GM12865 (cell line): Measurements from ENCODE around the gene ABCC3.

Experiments used
- DNase-seq: peaks from one replicate; pipeline ENCODE4 v3.0.0; 2010; ENCODE audit warnings: low read depth
- H3K4me3 ChIP-seq: 2 replicates; pipeline ENCODE4 v1.5.1; 2011; ENCODE audit warnings: mild to moderate bottlenecking, low read depth, low read length, control low read depth
- CTCF ChIP-seq: IDR thresholded peaks from 2 replicates; pipeline ENCODE4 v1.5.1; 2011; ENCODE audit warnings: low read length, control low read depth, low read depth, inconsistent platforms; ENCODE audit not compliant: insufficient read depth; ENCODE audit errors: missing control alignments

The ABCC3 gene

GRCh38 chr17:50612281-50612680 is 22.4 kb upstream of the ABCC3 start:
- TF ChIP-seq CTCF: no peak
- DNase-seq: no peak
- no peak overlapping the region for H3K4me3 ChIP-seq

- no peak for DNase-seq
- TF ChIP-seq CTCF: no peak
- no peak overlapping the region for H3K4me3 ChIP-seq
Measured at GRCh38 chr17:50613007-50613992, 21.4 kb upstream of the ABCC3 start.

- no peak for TF ChIP-seq CTCF
- H3K4me3 ChIP-seq: no peak overlapping the region
- no peak for DNase-seq
Measured at GRCh38 chr17:50614471-50615051, 20.1 kb upstream of the ABCC3 start.

GRCh38 chr17:50615828-50616227 is 18.9 kb upstream of the ABCC3 start:
- no peak for DNase-seq
- no peak overlapping the region for H3K4me3 ChIP-seq
- no peak for TF ChIP-seq CTCF

- no peak for DNase-seq
- no peak overlapping the region for H3K4me3 ChIP-seq
- no peak for TF ChIP-seq CTCF
Measured at GRCh38 chr17:50618300-50618699, 16.4 kb upstream of the ABCC3 start.

GRCh38 chr17:50618941-50619340 is 15.7 kb upstream of the ABCC3 start:
- no peak for DNase-seq
- TF ChIP-seq CTCF: no peak
- no peak overlapping the region for H3K4me3 ChIP-seq
